Stimulated activated CD4-positive, alpha-beta T cell treated with anti-CD3 and anti-CD28 coated beads, Interleukin-12 subunit alpha, Interleukin-12 subunit beta, amount 100 ng/mL, for 24 hours (primary cell): ENCODE data around the gene TBC1D32.
"Not testable (repeated sequence)": the region's sequence is repeated elsewhere in the genome, so short reads cannot be mapped to it uniquely, and the experiment has no call there.

ENCODE experiments used
- DNase-seq, 2 experiments: peaks; one replicate each; pipeline ENCODE4 v3.0.0-alpha.2; 2020; ENCODE audit warnings: low read depth in 2 of 2

Gene TBC1D32

DNA sequence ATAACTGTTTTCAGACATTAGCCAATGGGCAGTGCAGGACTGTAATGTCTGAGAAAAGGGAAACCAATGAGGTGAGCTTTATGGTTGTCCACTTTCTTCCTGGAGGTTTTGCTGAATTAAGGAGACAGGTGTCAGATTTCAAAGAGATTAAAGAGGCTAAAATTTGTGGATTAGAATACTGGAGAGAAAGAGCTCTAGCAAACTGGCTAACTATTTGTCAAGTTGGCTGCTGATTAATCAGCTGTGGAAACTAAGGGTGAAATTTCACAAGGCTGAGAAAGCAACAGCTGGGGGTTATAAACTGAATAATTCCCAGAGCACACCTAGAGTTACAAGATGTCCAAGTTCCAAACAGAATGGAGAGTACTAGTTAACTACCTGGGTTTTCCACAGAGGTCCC is 198.9 kb downstream of the TBC1D32 start:
- no peak for DNase-seq

DNA sequence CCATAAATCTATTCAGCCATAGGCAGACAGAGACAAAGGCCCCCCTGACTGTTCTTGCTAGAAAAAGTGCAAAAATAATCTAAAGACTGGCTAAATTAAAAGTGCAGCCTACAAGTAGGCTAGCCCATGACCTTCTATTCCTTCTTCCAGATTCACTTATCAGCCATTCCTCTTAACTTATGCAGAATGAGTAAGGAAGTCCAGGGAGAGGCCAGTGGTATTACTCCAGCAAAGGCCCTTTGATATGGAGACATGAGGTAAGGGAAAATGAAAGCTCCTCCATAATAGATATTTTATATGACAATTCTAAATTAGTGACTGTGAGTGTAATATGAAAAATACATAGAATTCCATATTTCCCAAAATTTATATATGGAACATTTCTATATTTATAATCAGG is 199.4 kb downstream of the TBC1D32 start:
- no peak for DNase-seq

DNA sequence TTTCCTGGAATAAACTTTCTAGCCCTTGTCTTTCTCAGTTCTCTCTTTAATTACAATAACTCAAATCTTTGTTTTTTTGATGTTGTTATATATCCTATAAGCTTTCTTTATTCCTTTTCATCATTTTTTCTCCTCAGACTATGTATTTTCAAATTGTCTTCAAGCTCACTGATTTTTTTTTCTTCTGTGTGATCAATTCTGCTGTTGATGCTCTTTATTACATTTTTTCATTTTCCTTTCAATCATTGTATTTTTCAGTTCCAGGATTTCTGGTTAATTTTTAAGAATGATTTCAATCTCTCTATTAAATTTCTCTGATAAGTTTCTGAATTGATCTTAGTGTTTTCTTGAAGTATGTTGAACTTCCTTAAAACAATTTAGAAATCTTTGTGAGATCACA is 209.7 kb downstream of the TBC1D32 start:
- DNase-seq = no peak

DNA sequence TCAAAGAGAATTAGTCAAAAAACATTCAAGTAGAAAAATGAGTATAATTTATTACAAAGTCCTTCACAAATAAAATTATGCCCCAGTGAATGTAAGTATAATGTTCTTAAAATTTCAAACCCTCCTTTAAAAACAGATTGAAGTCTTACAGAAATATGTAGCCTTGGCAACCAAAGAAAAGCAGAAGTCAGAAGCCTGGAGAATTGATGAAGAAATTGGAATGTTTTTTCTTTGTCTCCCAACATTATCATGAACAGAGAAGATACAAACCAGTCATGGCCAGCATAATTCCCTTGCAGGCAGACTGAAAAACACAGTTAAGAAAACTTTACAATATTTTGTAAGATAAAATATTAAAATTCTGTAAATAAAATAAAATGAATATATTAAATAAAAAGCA is 221.9 kb downstream of the TBC1D32 start:
- no peak for DNase-seq

DNA sequence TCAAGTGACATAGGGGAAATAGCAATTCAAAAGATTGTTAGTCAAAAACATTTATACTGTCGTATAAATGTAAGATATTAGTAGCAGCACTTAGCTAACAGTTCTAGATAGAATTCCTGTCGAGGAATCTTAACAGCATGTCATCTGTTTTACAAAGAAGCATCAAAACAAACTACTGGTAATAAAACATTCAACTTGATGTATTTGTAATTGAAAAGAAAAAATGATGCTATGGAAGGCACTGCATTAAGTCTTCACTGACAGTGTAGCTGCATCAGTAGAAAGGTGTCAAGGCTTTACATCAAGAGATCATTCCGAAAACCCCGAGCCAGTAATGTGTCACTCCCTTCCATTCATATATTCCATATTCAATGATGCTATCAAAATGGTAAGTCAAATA is 223.5 kb downstream of the TBC1D32 start:
- DNase-seq = no peak

DNA sequence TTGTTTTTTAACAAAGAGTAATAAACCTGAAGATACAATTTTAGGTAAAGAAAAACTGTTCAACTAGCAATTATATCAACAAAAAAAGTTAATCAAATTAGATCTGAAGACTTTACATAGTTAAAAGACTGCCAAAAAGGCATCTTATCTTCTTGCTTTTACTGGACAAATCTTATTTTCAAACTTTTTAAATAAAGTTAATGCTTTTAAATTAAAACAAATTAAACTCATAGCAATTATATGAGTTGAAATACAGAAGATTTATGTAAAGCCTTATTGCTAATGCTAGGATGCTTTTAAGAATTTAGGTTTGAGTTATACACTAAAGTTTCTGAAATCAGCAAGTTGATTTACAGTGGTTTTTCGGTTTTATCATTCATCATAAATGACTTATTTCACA is 227.3 kb downstream of the TBC1D32 start:
- no peak for DNase-seq

DNA sequence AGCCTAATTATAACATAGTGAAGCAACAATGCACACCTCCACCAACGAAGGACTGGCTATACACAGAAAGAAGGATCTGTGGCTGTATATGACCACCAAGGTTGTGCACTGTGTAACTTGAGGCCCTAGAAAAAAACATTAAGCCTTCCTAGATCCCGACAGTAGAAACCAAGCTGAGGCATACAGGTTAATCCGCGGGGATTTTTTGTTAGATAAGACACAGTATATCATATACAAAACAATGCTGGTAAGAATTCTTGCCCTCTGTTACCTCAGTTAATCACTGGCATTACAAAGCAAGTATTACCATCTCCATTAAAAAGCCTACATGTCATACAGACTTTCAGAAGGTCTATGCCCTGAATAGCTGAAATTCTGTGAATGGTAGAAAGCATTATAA is 228.8 kb downstream of the TBC1D32 start:
- DNase-seq = no peak

DNA sequence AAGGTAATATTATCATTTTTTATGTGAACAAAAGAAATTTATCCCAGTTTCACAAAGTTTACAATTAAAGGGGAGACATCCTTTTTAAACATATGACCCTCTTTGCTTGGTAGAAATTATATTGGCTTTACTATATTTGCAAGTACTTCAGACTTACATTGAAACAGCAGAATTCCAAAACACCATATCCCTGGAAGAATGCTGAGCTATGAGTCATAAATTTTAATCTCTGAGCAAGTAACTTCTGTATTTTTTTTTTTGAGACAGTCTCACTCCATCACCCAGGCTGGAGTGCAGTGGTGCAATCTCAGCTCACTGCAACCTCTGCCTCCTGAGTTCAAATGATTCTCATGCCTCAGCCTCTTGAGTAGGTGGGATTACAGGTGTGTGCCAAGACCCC is 240.4 kb downstream of the TBC1D32 start:
- no peak for DNase-seq

DNA sequence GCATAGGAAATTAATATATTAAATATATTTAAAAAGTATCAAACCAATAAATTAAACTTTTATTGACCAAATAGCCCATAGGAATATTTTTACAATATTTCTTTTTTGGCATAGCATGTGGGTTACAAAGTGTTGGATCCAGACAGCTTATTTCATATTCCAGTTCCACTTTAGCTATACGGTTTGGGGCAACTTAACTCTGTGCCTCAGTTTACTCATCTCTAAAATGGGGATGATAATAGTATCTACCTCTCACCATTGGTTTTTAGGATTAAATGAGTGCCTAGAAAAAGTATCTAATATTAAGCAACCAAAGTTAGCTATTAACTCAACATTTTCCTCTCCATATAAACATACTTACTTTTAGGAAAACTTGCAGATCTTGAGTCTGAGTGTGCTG is 243.8 kb downstream of the TBC1D32 start:
- no peak for DNase-seq

DNA sequence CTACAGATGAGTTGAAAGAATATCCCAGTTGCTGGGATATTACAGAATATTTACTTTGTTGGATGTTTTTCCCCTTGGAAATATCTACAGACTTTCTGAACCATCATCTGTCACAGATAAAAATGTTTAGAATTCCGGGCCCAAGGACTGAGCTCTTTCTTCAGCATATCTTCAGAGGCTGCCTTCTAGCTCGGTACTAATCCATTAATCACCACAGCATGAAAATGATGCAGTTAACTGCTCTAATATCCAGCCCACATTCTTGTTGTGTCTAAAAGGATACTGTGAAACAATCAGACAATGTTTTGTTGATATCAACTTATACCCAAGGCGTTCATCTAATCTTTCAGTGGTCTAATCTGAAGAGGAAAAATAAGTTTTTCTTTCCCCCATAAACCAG is 247.4 kb downstream of the TBC1D32 start:
- DNase-seq = no peak

DNA sequence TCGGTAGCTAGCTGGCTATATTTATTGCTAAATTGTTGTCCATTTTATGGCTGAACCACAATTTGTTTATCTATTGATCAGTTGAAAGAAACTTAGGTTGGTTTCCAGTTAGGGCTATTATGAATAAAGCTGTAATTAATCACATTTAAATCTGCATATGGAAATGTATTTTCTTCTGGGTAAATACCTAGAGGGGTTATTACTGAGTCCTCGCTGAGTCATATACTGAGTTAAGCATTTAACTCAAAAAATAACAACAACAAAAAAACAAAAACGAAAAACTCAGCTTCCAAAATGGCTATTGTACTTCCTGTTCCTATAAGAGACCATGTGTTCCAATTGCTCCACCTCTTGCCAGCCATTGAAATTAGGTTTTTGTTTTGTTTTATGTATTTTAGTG is 258.2 kb downstream of the TBC1D32 start:
- DNase-seq = no peak

DNA sequence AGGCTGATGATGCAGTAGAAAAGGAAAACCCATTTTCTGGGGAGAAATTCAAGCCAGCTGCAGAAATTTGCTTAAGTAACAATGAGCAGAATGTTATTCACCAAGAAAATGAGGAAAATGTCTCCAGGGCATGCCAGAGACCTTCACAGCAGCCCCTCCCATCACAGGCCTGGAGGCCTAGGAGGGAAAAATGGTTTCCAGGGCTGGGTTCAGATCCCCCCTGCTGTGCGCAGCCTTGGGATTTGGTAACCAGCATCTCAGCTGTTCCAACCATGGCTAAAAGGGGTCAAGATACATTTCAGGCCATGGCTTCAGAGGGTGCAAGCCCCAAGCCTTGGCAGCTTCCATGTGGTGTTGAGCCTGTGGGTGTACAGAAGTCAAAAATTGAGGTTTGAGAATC is 265.5 kb downstream of the TBC1D32 start:
- DNase-seq = not testable (repeated sequence)

DNA sequence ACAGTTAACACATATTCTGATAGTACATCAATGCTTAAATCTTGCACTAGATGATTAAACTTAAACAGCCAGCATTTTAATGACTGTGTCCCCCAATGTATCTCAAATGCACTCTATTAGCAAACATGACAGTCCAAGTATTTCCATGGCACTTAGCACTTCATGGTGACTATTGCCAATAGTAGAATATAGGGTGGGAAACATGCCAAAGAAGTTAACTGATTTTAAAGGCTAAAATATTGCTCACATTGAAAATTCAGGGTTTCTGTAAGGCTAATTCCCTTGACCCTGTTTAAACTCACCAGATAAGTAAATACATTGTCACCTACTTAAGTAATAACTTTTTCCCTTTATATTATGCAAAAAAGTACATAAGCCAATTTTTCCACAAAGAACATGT is 266.9 kb downstream of the TBC1D32 start:
- no peak for DNase-seq

DNA sequence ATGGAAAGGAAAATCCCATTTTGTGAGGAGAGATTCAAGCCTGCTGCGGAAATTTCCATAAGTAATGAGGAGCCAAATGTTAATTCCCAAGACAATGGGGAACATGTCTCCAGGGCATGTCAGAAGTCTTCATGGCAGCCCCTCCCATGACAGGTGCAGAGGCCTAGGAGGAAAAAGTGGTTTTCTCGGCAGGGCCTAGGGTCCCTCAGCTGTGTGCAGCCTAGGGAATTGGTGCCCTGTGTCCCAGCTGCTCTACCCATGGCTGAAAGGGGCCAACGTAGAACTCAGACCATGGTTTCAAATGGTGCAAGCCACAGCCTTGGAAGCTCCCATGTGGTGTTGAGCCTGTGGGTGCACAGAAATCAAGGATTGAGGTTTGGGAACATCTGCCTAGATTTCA is 269.9 kb downstream of the TBC1D32 start:
- no peak for DNase-seq

DNA sequence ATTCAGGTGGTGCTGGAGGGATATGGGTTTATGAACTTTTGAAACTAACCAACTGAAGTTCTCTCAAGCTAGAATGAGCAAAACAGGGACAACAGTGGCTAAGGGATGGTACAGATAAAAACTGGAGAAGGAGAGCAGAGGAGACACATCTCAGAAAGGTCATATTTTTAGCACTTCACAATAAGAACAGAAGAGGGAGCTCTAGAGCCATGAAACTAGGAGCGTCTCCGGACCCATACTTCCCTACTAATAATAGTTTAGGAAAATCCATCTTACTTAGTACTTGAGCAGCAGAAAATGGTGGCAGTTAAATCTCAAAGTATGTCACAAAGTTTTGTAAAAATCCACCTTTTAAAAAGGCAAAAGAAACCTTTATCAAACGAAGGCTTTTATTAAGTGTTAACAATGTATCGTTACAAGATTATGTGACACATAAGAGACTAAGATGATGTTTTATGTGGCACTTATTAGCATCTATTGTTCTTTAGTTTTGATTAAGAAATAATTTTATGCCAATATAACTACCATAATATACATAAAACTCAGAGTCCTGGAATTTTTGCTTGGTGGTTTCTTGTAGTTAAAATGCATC is 278.6 kb downstream of the TBC1D32 start:
- no peak for DNase-seq

DNA sequence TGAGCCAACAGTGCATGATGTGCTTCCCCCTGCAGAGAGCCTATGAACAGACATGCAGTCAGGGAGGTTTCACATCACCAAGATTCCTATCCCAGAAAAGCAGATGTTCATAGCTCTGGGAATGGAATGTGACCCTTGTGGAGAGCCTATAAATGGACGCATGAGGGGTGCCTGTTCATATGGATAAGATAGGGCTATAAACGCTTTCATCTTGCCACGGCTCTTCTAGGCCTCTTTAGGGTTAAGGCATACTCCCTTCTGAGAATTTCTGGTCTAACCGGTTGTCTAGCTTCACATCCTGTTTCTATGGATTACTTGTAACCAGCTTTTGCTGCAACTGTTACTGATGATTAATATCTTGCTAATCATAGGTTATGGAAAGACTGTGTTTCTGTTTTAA is 285.7 kb downstream of the TBC1D32 start:
- DNase-seq = not testable (repeated sequence)

DNA sequence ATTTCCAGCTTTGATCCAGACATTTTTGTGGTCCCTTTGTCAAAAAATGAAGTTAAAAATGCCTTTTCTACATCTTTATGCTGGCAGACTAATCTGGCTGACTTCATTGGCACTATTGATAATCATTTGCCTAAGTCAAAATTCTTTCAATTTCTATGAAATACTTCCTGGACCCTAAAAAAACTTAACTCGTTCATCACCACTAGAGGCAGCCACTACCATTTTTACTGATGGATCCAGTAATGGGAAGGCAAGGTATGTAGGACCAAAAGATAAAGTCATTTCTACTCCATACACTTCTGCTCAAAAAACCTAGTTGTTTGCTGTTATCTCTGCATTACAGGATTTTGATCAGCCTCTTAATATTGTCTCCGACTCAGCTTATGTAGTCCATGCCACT is 289.4 kb downstream of the TBC1D32 start:
- DNase-seq = not testable (repeated sequence)

DNA sequence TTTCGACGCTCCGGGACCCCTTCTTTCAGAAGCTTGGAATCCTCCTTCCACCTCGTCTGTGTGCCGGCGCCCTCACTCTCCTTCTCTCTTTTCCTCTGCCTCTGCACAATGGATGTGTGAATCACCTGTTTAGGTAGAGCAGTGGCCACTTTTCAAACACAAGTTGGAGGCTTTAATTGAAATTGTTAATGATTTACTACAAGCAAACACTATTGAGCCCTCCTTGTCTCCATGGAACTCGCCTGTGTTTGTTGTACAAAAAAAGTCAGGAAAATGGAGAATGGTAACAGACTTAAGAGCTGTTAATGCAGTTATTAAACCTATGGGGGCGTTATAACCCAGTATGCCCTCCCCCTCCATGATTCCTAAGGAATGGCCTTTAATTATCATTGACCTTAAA is 290.6 kb downstream of the TBC1D32 start:
- DNase-seq = not testable (repeated sequence)

DNA sequence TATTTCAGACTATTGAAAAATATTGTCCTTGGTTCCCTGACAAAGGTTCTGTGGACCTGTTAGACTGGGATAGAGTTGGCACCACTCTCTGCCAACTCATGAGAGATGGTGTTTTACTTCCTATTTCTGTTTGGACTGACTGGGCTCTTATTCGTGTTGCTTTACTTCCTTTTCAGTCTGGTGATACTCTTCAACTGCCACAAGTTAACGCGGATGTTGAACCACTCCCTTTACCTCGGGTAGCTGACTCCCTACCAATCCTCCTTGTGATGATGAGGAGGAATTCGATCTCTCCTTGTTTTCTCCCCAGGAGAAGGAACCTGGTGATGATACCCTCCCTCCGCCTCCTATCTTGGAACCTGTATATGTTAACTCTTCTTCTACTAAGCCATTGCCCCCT is 291.1 kb downstream of the TBC1D32 start:
- not testable (repeated sequence) for DNase-seq

DNA sequence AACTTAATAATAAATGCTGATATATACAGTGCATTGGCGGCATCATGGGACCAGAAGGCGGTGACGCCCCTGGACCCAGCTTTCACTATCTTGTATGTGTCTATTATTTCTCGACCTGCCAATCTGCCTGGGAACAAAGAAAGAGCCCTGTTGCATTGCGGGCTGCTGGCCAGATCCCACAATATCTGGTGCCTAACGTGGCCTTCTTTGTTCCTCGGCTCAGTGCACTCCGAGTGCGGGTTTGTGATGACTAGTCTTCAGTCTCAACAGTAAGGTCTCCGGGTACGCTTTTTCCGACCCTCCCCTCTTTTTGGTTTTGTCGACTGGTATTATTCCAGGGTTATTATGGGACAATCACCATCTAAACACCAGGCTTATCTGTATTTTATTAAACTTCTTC is 291.5 kb downstream of the TBC1D32 start:
- no peak for DNase-seq

DNA sequence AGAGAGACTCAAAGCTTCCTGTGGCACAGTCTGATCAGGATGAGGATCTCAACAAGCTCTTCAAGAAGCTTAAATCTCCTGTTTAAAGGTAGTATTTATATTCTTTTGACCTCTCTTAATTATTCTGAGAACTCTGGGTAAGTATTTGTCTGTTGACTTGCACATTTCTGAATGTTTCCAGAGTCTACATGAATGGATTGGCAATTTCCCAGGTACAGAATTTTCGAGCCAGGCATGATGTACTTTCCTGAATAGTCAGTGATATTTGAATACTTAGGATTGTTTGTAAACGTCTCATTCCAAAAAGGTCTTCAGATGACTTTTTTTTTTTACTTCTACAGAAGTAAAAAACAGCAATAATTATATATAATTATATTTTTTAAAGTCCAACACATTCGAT is 293.4 kb downstream of the TBC1D32 start:
- DNase-seq = no peak

DNA sequence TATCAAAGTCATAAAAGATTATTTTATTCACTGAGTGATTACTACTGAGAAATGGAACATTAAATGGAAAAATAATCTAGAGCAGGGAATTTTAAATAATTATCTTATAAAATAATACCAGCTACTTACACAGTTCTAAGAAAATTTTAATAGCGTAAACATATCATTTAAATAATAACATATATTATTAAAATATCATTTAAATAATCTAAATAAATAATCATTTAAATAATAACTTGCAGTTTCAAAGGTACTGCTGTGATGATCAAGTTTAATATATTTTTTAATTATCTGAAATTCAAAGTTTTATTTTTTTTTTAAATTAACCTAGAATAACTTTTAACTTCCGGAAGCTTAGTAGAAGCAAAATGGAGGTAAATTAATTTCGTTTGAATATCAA is 301.2 kb downstream of the TBC1D32 start:
- no peak for DNase-seq

DNA sequence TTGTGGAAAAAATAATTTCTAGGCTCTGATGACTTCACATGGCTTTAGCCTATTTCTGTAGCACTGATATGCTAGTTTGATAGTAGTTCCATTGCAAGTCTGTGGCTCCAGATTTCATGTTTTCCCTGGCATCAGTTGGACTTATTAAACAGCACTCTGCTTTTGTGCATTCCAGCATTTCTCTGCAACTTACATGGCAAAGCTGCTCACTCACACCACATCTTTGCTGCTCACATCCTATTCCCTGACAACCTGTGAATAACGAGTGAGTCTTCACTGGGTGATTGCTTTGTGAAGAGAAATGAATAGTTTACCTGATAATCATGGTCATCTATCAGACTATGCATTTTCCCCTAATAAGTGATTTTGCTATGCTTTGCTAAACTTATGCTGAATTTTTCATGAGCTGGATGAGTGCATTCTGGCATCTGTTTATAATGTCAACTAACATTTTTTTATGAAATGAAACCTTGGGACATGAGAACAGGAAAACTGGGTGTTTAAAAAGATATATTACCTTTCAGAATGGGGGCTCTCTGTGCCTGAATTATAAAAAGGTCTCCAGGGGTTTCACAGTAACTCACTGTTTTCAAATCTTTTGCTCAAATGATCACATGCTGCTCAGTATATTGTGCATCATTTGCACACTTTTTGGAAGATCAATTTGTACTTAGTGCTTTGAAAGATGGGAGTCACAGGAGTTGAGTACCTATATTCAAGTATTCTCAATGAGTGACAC is 301.8 kb downstream of the TBC1D32 start:
- no peak for DNase-seq
